K562 (cell line): ENCODE data around the gene DHRS13. TPM values are rescaled to one million over a fixed set of nuclear protein-coding genes. Genes with fewer than 3 reads are reported as not detected.

ENCODE experiments used
- CC2D1A ChIP-seq: fragments of 450-650 bp; IDR thresholded peaks from 2 replicates; pipeline ENCODE4 v1.6.1; 2017; ENCODE audit warnings: mild to moderate bottlenecking
- CHD1 ChIP-seq: fragments of 200-600 bp; sonication (generic); IDR thresholded peaks from one replicate; pipeline ENCODE4 v1.6.1; 2012; ENCODE audit warnings: mild to moderate bottlenecking, moderate library complexity, low read length, inconsistent platforms
- GTF2B ChIP-seq: IDR thresholded peaks from 2 replicates; pipeline ENCODE4 v1.6.1; 2011; ENCODE audit not compliant: insufficient read length; ENCODE audit errors: extremely low read depth
- MAFG ChIP-seq: fragments of 450-650 bp; conservative IDR thresholded peaks from 2 replicates; pipeline ENCODE4 v1.6.1; 2016; ENCODE audit warnings: missing genetic modification characterization, missing compliant biosample characterization
- MBD1 ChIP-seq: fragments of 250-450 bp; sonication (Bioruptor Pico); IDR thresholded peaks from 2 replicates; pipeline ENCODE4 v1.8.0; 2022; ENCODE audit warnings: inconsistent platforms
- MECOM ChIP-seq: fragments of 250-450 bp; sonication (Bioruptor Pico); IDR thresholded peaks from 2 replicates; pipeline ENCODE4 v1.8.0; 2022; ENCODE audit warnings: inconsistent platforms
- NRF1 ChIP-seq, 2 experiments: fragments of 450-650 bp; IDR thresholded peaks in 1 of 2; conservative IDR thresholded peaks in 1 of 2; 2 replicates each; pipeline ENCODE4 v1.6.1; 2014; ENCODE audit warnings: mild to moderate bottlenecking in 2 of 2
- RBM17 ChIP-seq: fragments of 200-400 bp; formaldehyde crosslinking; IDR thresholded peaks from 2 replicates; pipeline ENCODE4 v1.6.1; 2017; ENCODE audit warnings: low read depth, mild to moderate bottlenecking, low read length, borderline replicate concordance
- SIN3B ChIP-seq: fragments of 450-650 bp; IDR thresholded peaks from 2 replicates; pipeline ENCODE4 v1.6.1; 2017; ENCODE audit warnings: low read depth, mild to moderate bottlenecking, moderate library complexity
- ZBTB12 ChIP-seq: fragments of 250-450 bp; sonication (Bioruptor Pico); IDR thresholded peaks from 2 replicates; pipeline ENCODE4 v1.4.0; 2020
- ZBTB40 ChIP-seq, 2 experiments: fragments of 450-650 bp in 1 of 2; sonication (generic) in 1 of 2; formaldehyde crosslinking in 1 of 2; IDR thresholded peaks; 2 replicates each; pipeline versions ENCODE4 v1.7.1 to v1.9.0; 2016 to 2022; ENCODE audit warnings: inconsistent platforms in 1 of 2, mild to moderate bottlenecking in 1 of 2, missing genetic modification reagents in 1 of 2
- ZNF146 ChIP-seq: IDR thresholded peaks from one replicate; pipeline ENCODE4 v1.6.1; 2018; ENCODE audit warnings: missing compliant biosample characterization; ENCODE audit not compliant: unreplicated experiment
- ZNF77 ChIP-seq: fragments of 250-450 bp; sonication (Bioruptor Pico); IDR thresholded peaks from 2 replicates; pipeline ENCODE4 v1.5.0; 2020
- polyA plus RNA-seq, 8 experiments: library from polyadenylated mRNA; depleted of rRNA in 4 of 8; stranded (reverse) in 5 of 8; unstranded in 3 of 8; fragments of >200 nt; fragmentation: Nextera tagmentation in 2 of 8; fragmentation: Illumina TruSeq in 1 of 8; extraction: Ambion mirVana in 2 of 8; extraction: Trizol in 1 of 8; gene quantifications; 2 replicates each; pipeline versions ENCODE4 v1.2.1 to v1.2.3, GENCODE V29; 2011 to 2014; ENCODE audit warnings: inconsistent platforms in 1 of 8, missing spikeins in 1 of 8
- total RNA-seq, 7 experiments: library from RNA; depleted of rRNA in 6 of 7; stranded (reverse); fragments of >200 nt in 6 of 7; fragmentation: Illumina TruSeq in 2 of 7; extraction: Trizol in 2 of 7; gene quantifications; 2 replicates each; pipeline versions ENCODE4 v1.2.1 to v1.2.3, GENCODE V29; 2011 to 2021; ENCODE audit warnings: low replicate concordance in 1 of 7

DHRS13 gene
- total and polyA plus RNA-seq, 9 of the 15 experiments (the other 6 are each of a cell fraction or from before 2014, with no cell fraction given), result 0.32 to 52.3 (median 34.3) TPM; not detected in 1

GRCh38 chr17:28951991-28952975 lies 49.4 kb upstream of the DHRS13 start (continued):
- TF ChIP-seq ZBTB40 (IDR thresholded peaks at IDR 0.05), result peak; percentile 92
- TF ChIP-seq ZBTB40 (CRISPR knock-in tag; IDR thresholded peaks at IDR 0.05), result no peak
- TF ChIP-seq RBM17, result no peak
- TF ChIP-seq MBD1 (CRISPR knock-in tag), result no peak
- no peak for TF ChIP-seq MECOM
- TF ChIP-seq ZBTB12 (CRISPR knock-in tag), result peak; percentile 72
- peak; percentile 92 for TF ChIP-seq CHD1
- TF ChIP-seq SIN3B, result no peak
- TF ChIP-seq GTF2B, result no peak
- TF ChIP-seq ZNF146, result no peak
- peak; percentile 32; the same call in 1 of the 2 replicates for TF ChIP-seq CC2D1A
- TF ChIP-seq NRF1 (conservative IDR thresholded peaks at IDR 0.05 in 1 of 2, IDR thresholded peaks at IDR 0.05 in 1 of 2), result no peak
- no peak for TF ChIP-seq ZNF77 (CRISPR knock-in tag)
- no peak for TF ChIP-seq MAFG
